HG03159 (cell line): ENCODE results near the gene EYA4.

Experiments
- ATAC-seq: cut with Tn5 transposase; IDR thresholded peaks from one replicate; pipeline ENCODE4 v1.9.1; 2021; ENCODE audit warnings: mild to moderate bottlenecking, moderate library complexity; ENCODE audit not compliant: unreplicated experiment

EYA4 gene

GRCh38 chr6:133241086-133241900 is at the start of gene EYA4:
Gene EYA4, plus strand, starts transcription at chr6:133241357. Its CDS starts 33,424 bp downstream, at chr6:133274781.
- ATAC-seq: no peak

- no peak for ATAC-seq
These were observed 47.8 kb upstream of the EYA4 start for GRCh38 chr6:133193396-133193795.

GRCh38 chr6:133198725-133199124 is 42.4 kb upstream of the EYA4 start:
- ATAC-seq: no peak

GRCh38 chr6:133201231-133201630 is 39.9 kb upstream of the EYA4 start:
- ATAC-seq: no peak

GRCh38 chr6:133202610-133203343 is 38.4 kb upstream of the EYA4 start:
- ATAC-seq: no peak

GRCh38 chr6:133203344-133203697 is 37.8 kb upstream of the EYA4 start:
- no peak for ATAC-seq

- ATAC-seq: no peak
These were observed 35.9 kb upstream of the EYA4 start for GRCh38 chr6:133205304-133205703.

GRCh38 chr6:133206942-133207341 is 34.2 kb upstream of the EYA4 start:
- no peak for ATAC-seq

GRCh38 chr6:133207754-133208153 is 33.4 kb upstream of the EYA4 start:
- ATAC-seq: no peak

- ATAC-seq: no peak
These were observed 32.9 kb upstream of the EYA4 start for GRCh38 chr6:133208183-133208755.

GRCh38 chr6:133214267-133214666 is 26.9 kb upstream of the EYA4 start:
- ATAC-seq: no peak

- ATAC-seq: no peak
These were observed 22.3 kb upstream of the EYA4 start for GRCh38 chr6:133218852-133219251.

GRCh38 chr6:133223452-133224029 is 17.6 kb upstream of the EYA4 start:
- ATAC-seq: no peak

GRCh38 chr6:133225560-133225959 is 15.6 kb upstream of the EYA4 start:
- ATAC-seq: no peak

- no peak for ATAC-seq
These were observed 13.8 kb upstream of the EYA4 start for GRCh38 chr6:133227344-133227743.

- no peak for ATAC-seq
These were observed 11.1 kb upstream of the EYA4 start for GRCh38 chr6:133230052-133230451.

GRCh38 chr6:133235221-133235620 is 5.9 kb upstream of the EYA4 start:
- ATAC-seq: no peak

- ATAC-seq: no peak
These were observed 4.2 kb upstream of the EYA4 start for GRCh38 chr6:133236932-133237331.

GRCh38 chr6:133240511-133241085 is 559 bp upstream of the EYA4 start:
- ATAC-seq: no peak

- ATAC-seq: no peak
These were observed 912 bp downstream of the EYA4 start for GRCh38 chr6:133241901-133242636.
